Muscle layer of duodenum (tissue), 2 donors: ENCODE measurements around the gene KRT75.
"Not testable (repeated sequence)": the region's sequence is repeated elsewhere in the genome, so short reads cannot be mapped to it uniquely, and the experiment has no call there.

ENCODE experiments used
- H3K27ac ChIP-seq: one replicate; pipeline ENCODE4 v1.7.0; 2013; ENCODE audit warnings: mild to moderate bottlenecking, low read length
- H3K27me3 ChIP-seq: one replicate; pipeline ENCODE4 v1.7.0; 2013; ENCODE audit warnings: low read depth, mild to moderate bottlenecking, control low read depth, low read length
- H3K36me3 ChIP-seq, 2 donors: one replicate each; pipeline ENCODE4 v1.7.0; 2013; ENCODE audit warnings: low read length in 2 of 2, control low read depth in 1 of 2, mild to moderate bottlenecking in 1 of 2; ENCODE audit not compliant: insufficient read depth in 2 of 2, control insufficient read depth in 1 of 2
- H3K4me1 ChIP-seq, 2 donors: one replicate each; pipeline ENCODE4 v1.7.0; 2013; ENCODE audit warnings: low read length in 2 of 2, mild to moderate bottlenecking in 2 of 2, control low read depth in 1 of 2, moderate library complexity in 1 of 2; ENCODE audit not compliant: insufficient read depth in 2 of 2, control insufficient read depth in 1 of 2
- H3K4me3 ChIP-seq, 2 donors: one replicate each; pipeline ENCODE4 v1.7.0; 2013; ENCODE audit warnings: low read length in 2 of 2, low read depth in 1 of 2, mild to moderate bottlenecking in 1 of 2
- H3K9me3 ChIP-seq, 2 donors: one replicate each; pipeline ENCODE4 v1.7.0; 2013; ENCODE audit warnings: low read length in 2 of 2, control low read depth in 1 of 2, mild to moderate bottlenecking in 1 of 2; ENCODE audit not compliant: control insufficient read depth in 1 of 2
- donor health status: healthy.

Gene KRT75

DNA sequence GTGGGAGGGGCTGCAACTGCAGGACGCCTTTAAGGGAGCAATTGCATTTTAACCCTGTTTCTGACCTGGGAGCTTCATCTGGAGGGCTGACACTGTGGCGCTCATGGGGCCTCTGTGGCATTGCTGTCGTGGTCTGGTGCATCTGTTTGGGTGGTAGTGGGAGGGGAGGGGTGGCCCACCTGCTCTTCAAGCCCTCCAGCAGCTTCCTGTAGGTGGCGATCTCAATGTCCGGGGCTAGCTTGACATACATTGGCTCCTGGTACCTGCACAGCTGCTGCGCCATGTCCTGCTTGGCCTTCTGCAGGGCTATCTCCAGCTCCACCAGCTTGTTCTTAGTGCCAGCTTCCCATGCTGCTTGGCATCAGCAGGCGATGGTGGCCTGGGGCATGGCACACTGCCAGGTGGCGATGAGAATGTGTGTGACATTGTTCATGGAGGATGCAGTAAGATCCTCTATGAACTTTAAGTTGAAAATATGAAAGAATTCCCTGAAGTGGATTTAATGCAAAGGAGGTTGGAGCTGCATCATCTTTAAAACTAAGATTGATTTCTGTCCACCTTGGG is 20.3 kb downstream of the KRT75 start:
- Histone ChIP-seq H3K4me1 (peaks cover 0 to 35% of the 10 kb centered on the region in 2 donors), H3K27me3 (no peaks in the 10 kb centered on the region), H3K36me3 (no peaks in the 10 kb centered on the region), H3K9me3 (no peaks in the 10 kb centered on the region), H3K4me3 (no peak overlapping the region), H3K27ac (no peak overlapping the region)

- Histone ChIP-seq H3K4me1 (peaks cover 0 to 35% of the 10 kb centered on the region in 2 donors), H3K27ac (no peak overlapping the region), H3K36me3 (no peaks in the 10 kb centered on the region), H3K27me3 (no peaks in the 10 kb centered on the region), H3K9me3 (no peaks in the 10 kb centered on the region), H3K4me3 (no peak overlapping the region)
Measured at GRCh38 chr12:52413202-52413601, 21.0 kb downstream of the KRT75 start.

DNA sequence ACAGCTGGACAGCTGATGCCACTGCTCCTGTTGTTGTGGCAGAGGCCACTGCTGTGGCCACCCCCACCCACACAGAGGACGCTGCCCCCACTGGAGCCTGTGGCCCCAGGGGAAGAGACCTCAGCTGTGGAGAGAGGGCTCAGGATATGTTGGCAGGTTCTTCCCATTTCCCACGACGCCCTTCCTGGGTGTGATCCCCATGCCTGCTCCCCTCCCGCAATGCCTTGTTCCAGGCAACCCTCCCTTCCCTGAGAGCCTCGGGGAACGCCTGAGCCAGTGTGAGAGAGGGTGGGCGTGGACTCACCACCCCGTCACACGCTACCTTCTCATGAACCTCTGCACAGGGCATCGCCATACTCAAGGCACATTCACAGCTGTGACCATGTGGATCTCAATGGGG is 22.4 kb downstream of the KRT75 start:
- Histone ChIP-seq H3K27ac (no peak overlapping the region), H3K36me3 (no peaks in the 10 kb centered on the region), H3K9me3 (no peaks in the 10 kb centered on the region), H3K27me3 (no peaks in the 10 kb centered on the region), H3K4me3 (no peak overlapping the region), H3K4me1 (peaks cover 0 to 35% of the 10 kb centered on the region in 2 donors)

DNA sequence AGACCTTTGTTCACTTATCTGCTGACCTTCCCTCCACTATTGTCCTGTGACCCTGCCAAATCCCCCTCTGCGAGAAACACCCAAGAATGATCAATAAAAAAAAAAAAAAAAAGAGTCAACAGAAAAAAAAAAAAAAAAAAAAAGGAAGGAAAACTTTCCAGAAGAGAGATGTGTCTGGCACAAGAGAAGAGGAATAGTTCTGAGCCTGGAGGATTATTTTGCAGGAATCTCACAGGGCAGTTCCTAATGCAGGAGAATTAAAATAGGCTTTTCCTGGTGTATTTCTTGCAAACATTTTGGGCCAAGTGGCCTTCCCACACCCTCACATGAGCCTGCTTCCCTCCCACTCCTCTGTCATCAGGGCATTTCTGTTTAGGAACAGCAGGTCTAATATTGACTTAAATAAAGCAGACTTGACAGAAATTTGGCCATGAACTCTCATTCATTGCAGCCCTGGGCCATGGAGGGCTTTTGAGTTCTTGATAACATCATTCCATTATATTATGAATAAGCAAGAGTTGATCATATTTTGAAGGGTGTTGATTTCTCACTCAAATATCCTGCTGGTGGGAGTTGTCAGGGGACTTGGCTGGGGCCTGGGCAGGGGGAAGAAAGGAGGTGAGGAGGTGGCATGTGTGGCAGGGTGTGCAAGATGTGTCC is 23.5 kb downstream of the KRT75 start:
- H3K27ac ChIP-seq, H3K36me3 ChIP-seq, H3K27me3 ChIP-seq, H3K9me3 ChIP-seq, H3K4me3 ChIP-seq: not testable (repeated sequence)
- H3K4me1 ChIP-seq: peaks cover 0 to 29% of the 10 kb centered on the region in 2 donors

- Histone ChIP-seq H3K27me3 (no peaks in the 10 kb centered on the region), H3K4me1 (peaks cover 0 to 19% of the 10 kb centered on the region in 2 donors), H3K36me3 (no peaks in the 10 kb centered on the region), H3K9me3 (no peaks in the 10 kb centered on the region), H3K27ac (no peak overlapping the region), H3K4me3 (no peak overlapping the region)
Measured at GRCh38 chr12:52407918-52408317, 26.3 kb downstream of the KRT75 start.

GRCh38 chr12:52405922-52406385 is 28.2 kb downstream of the KRT75 start, which contains the start of gene KRT82:
KRT82 (minus strand) TSS chr12:52406335; CDS start chr12:52406277, 58 bp downstream.
- Histone ChIP-seq H3K4me3 (no peak within 1 kb of the TSS), H3K27ac (no peak within 1 kb of the TSS), H3K27me3 (no peaks in the 10 kb centered on the region), H3K9me3 (no peaks in the 10 kb centered on the region), H3K4me1 (peaks cover 0 to 3% of the 10 kb centered on the region in 2 donors), H3K36me3 (no peaks in the 10 kb centered on the region)

DNA sequence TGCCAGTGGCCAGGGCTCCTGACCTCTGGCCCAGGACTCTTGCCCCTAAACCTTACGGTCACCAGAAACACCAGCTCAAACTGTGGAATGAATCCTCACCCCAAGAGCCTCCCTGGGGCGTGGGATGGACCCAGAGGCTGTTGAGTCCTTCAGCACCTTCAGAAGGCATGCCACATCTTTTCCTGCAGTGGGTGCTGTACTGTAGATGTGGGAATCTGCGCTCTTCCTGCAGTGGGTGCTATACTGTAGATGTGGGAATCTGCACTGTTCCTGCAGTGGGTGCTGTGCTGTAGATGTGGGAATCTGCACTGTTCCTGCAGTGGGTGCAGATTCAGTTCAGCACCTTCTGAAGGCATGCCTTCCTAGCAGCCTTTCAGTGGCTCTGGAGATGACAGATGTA is 29.2 kb downstream of the KRT75 start:
- no peaks in the 10 kb centered on the region for H3K36me3 ChIP-seq
- H3K4me1 ChIP-seq: no peaks in the 10 kb centered on the region
- H3K4me3 ChIP-seq: no peak overlapping the region
- H3K27ac ChIP-seq: no peak overlapping the region
- H3K9me3 ChIP-seq: no peaks in the 10 kb centered on the region
- no peaks in the 10 kb centered on the region for H3K27me3 ChIP-seq

DNA sequence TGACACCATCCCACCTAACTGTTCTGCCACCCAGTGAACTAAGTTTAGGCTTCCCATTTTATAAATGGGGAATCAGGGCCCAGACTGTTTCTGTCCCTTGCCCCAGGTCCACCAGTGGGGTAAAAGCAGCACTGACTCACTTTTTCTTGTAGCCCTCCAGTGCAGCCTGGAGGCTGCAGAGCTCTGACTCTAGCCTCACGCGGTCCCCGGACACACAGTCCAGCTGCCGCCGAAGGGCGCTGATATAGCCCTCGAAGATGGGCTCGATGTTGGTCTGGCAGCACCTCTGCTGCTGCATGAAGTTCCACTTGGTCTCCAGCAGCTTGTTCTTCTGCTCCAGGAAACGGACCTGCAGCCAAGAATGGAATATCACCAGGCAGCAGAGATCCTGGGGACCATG is 30.6 kb downstream of the KRT75 start:
- Histone ChIP-seq H3K4me3 (no peak overlapping the region), H3K36me3 (no peaks in the 10 kb centered on the region), H3K27me3 (no peaks in the 10 kb centered on the region), H3K9me3 (no peaks in the 10 kb centered on the region), H3K4me1 (no peaks in the 10 kb centered on the region), H3K27ac (no peak overlapping the region)

DNA sequence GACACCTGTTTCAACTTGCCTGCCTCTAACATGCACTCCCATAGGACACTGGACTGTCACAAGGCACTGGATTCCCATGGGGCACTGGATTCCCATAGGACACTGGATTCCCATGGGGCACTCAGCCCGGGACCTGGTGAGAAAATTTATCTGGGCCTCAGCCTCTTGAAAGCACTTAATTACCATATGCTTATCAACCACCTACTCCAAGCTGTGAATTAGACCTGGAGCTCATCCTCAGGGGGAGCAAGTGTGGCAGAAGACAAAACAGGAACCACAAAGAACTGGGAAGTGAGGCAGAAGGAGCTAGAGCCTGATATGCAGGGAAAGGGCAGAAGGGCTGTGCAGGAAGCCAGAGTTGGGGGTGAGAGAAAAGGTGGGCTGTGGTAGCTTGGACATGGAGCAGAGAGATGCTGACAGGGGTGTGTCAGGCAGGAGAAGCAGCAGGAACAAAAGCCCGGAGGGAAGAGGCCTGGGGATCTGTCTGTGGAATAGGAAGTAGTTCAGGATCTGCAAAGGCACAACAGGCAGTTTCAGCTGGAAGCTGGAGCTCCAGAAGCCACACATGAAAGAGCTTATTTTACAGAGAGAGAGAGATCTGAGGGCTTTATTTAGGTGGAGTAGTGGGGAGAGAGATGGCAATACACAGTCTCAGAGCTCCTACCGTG is 31.2 kb downstream of the KRT75 start:
- Histone ChIP-seq H3K27ac (no peak overlapping the region), H3K36me3 (no peaks in the 10 kb centered on the region), H3K9me3 (no peaks in the 10 kb centered on the region), H3K4me1 (no peaks in the 10 kb centered on the region), H3K27me3 (no peaks in the 10 kb centered on the region), H3K4me3 (no peak overlapping the region)

GRCh38 chr12:52402377-52402776 is 31.8 kb downstream of the KRT75 start:
- Histone ChIP-seq H3K4me3 (no peak overlapping the region), H3K36me3 (no peaks in the 10 kb centered on the region), H3K4me1 (no peaks in the 10 kb centered on the region), H3K27ac (no peak overlapping the region), H3K9me3 (no peaks in the 10 kb centered on the region), H3K27me3 (no peaks in the 10 kb centered on the region)

DNA sequence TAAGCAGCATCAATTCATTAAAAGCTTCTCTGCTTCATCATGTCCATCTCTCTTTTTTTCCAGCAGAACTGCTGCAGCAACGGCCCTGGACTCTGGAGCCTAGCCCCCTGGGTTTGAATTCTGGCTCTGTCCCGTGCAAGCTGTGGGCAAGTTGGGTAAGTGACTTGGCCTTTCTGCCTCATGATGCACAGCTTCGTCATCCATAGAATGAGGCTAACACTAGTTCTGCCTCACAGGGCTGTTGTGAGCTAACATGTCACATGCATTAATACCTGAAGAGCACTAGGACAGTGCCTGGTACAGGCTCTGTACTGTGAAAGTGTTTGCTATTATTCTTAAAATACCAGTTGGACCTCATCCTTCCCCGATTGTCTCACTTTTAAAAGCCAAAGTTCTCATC is 32.2 kb downstream of the KRT75 start:
- Histone ChIP-seq H3K9me3 (no peaks in the 10 kb centered on the region), H3K4me1 (no peaks in the 10 kb centered on the region), H3K4me3 (no peak overlapping the region), H3K36me3 (no peaks in the 10 kb centered on the region), H3K27ac (no peak overlapping the region), H3K27me3 (no peaks in the 10 kb centered on the region)
